ENCODE measurements around the gene SRRD. TPM values are rescaled to one million over a fixed set of nuclear protein-coding genes. Genes with fewer than 3 reads are reported as not detected.
A peak's percentile ranks its signal among the peaks of the same experiment; 100 is the strongest.

SRRD gene
- total and polyA plus RNA-seq, 2 experiments from 2014 or later, result 29.5 to 31.2 TPM

- H3K4me3 ChIP-seq, result no peak overlapping the region
- H2AFZ ChIP-seq, result no peak overlapping the region
- H3K9me2 ChIP-seq (replicated peaks; ENCODE audit: insufficient read depth), result no peaks in the 10 kb centered on the region
- H3K36me3 ChIP-seq (replicated peaks; ENCODE audit: insufficient read depth, low read depth), result no peaks in the 10 kb centered on the region
- 92% methylated on average over 16 of the region's 16 CpGs for WGBS (ENCODE audit: low lambda C conversion rate, missing lambda C conversion rate)
- no peaks in the 10 kb centered on the region for H4K20me1 ChIP-seq (ENCODE audit: insufficient read depth, poor library complexity, severe bottlenecking)
- H3K27ac ChIP-seq, result peak overlapping the region; percentile 56
- H3K9me3 ChIP-seq (ENCODE audit: low read depth), result no peaks in the 10 kb centered on the region
- TF ChIP-seq EZH2phosphoT487 (IDR thresholded peaks at IDR 0.05; ENCODE audit: low read depth, severe bottlenecking, unreplicated experiment), result no peak
- TF ChIP-seq EZH2 (IDR thresholded peaks at IDR 0.05; ENCODE audit: borderline replicate concordance), result no peak
- no peak for TF ChIP-seq CTCF (IDR thresholded peaks at IDR 0.05; ENCODE audit: poor library complexity)
- no peaks in the 10 kb centered on the region for H3K79me2 ChIP-seq
- no peaks in the 10 kb centered on the region for H3K27me3 ChIP-seq
- DNase-seq (ENCODE audit: low spot score), result no peak
- H3K4me2 ChIP-seq, result no peak overlapping the region
- no peaks in the 10 kb centered on the region for H3K4me1 ChIP-seq (ENCODE audit: insufficient read depth)
Observed at GRCh38 chr22:26443901-26444690, 39.6 kb upstream of the SRRD start.

DNA sequence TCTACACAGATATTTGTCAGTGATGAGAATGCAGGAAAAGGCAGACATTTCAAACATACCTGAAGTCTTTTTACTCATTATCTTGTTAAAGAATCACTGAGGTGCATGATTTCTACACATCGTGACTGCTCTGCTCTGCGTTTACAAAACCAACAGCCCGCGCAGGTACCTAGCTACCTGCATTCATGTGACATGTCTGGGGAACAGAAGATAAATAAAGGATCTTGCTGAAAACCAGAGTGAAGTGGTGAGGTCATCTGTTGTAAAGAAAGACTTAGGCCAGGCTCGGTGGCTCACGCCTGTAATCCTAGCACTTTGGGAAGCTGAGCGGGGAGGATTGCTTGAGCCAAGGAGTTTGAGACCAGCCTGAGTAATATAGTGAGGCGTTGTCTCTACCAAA is 38.9 kb upstream of the SRRD start:
- Histone ChIP-seq H3K4me3 (no peak overlapping the region), H3K4me1 (ENCODE audit: insufficient read depth) (no peaks in the 10 kb centered on the region)
- TF ChIP-seq EZH2phosphoT487 (IDR thresholded peaks at IDR 0.05; ENCODE audit: low read depth, severe bottlenecking, unreplicated experiment), result no peak
- TF ChIP-seq CTCF (IDR thresholded peaks at IDR 0.05; ENCODE audit: poor library complexity), result no peak
- TF ChIP-seq EZH2 (IDR thresholded peaks at IDR 0.05; ENCODE audit: borderline replicate concordance), result no peak

GRCh38 chr22:26445577-26446275 is 38.0 kb upstream of the SRRD start:
- H4K20me1 ChIP-seq (ENCODE audit: insufficient read depth, poor library complexity, severe bottlenecking), result no peaks in the 10 kb centered on the region
- H3K9me2 ChIP-seq (replicated peaks; ENCODE audit: insufficient read depth), result no peaks in the 10 kb centered on the region
- H3K27ac ChIP-seq, result peak overlapping the region; percentile 56
- H3K27me3 ChIP-seq, result no peaks in the 10 kb centered on the region
- H3K9me3 ChIP-seq (ENCODE audit: low read depth), result no peaks in the 10 kb centered on the region
- no peaks in the 10 kb centered on the region for H3K4me1 ChIP-seq (ENCODE audit: insufficient read depth)
- no peaks in the 10 kb centered on the region for H3K36me3 ChIP-seq (replicated peaks; ENCODE audit: insufficient read depth, low read depth)
- H3K4me3 ChIP-seq, result no peak overlapping the region
- H3K4me2 ChIP-seq, result no peak overlapping the region
- no peaks in the 10 kb centered on the region for H3K79me2 ChIP-seq
- no peak overlapping the region for H2AFZ ChIP-seq
- DNase-seq (ENCODE audit: low spot score), result no peak
- TF ChIP-seq CTCF (IDR thresholded peaks at IDR 0.05; ENCODE audit: poor library complexity) (no peak), EZH2 (IDR thresholded peaks at IDR 0.05; ENCODE audit: borderline replicate concordance) (no peak), EZH2phosphoT487 (IDR thresholded peaks at IDR 0.05; ENCODE audit: low read depth, severe bottlenecking, unreplicated experiment) (no peak)
- 87% methylated on average over 15 of the region's 15 CpGs for WGBS (ENCODE audit: low lambda C conversion rate, missing lambda C conversion rate)

More for the DNA sequence above, 38.9 kb upstream of the SRRD start:
- Histone ChIP-seq H3K27ac (peak overlapping the region; percentile 56), H3K4me2 (no peak overlapping the region), H3K9me3 (ENCODE audit: low read depth) (no peaks in the 10 kb centered on the region), H2AFZ (no peak overlapping the region), H3K9me2 (replicated peaks; ENCODE audit: insufficient read depth) (no peaks in the 10 kb centered on the region), H3K79me2 (no peaks in the 10 kb centered on the region), H4K20me1 (ENCODE audit: insufficient read depth, poor library complexity, severe bottlenecking) (no peaks in the 10 kb centered on the region), H3K36me3 (replicated peaks; ENCODE audit: insufficient read depth, low read depth) (no peaks in the 10 kb centered on the region), H3K27me3 (no peaks in the 10 kb centered on the region)
- WGBS (ENCODE audit: low lambda C conversion rate, missing lambda C conversion rate), result 73% methylated on average over 8 of the region's 8 CpGs
- DNase-seq (ENCODE audit: low spot score), result peak; percentile 69
